ENCODE measurements around the gene PSMD13. TPM values are rescaled to one million over a fixed set of nuclear protein-coding genes. Genes with fewer than 3 reads are reported as not detected.

The PSMD13 gene
- total RNA-seq, 1 experiment from 2014 or later: 179 TPM

- TF ChIP-seq, protein P1, sequence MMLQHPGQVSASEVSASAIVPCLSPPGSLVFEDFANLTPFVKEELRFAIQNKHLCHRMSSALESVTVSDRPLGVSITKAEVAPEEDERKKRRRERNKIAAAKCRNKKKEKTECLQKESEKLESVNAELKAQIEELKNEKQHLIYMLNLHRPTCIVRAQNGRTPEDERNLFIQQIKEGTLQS (IDR thresholded peaks at IDR 0.05): no peak
- no peak for TF ChIP-seq CEBPB (IDR thresholded peaks at IDR 0.05; ENCODE audit: low read depth)
- no peak for TF ChIP-seq RAD21 (IDR thresholded peaks at IDR 0.05; ENCODE audit: low read depth)
- TF ChIP-seq, protein P2, sequence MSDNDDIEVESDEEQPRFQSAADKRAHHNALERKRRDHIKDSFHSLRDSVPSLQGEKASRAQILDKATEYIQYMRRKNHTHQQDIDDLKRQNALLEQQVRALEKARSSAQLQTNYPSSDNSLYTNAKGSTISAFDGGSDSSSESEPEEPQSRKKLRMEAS (IDR thresholded peaks at IDR 0.05): no peak
- TF ChIP-seq SP1 (IDR thresholded peaks at IDR 0.05; ENCODE audit: low read depth): no peak
- TF ChIP-seq ELF1 (IDR thresholded peaks at IDR 0.05; ENCODE audit: borderline replicate concordance, low read depth): no peak
- no peak for TF ChIP-seq ZBTB33 (IDR thresholded peaks at IDR 0.05; ENCODE audit: extremely low read depth, insufficient replicate concordance, low read length)
- no peak for TF ChIP-seq CBX3 (IDR thresholded peaks at IDR 0.05; ENCODE audit: low read depth)
These were observed 29.0 kb upstream of the PSMD13 start (continued) for GRCh38 chr11:207863-208180.

DNA sequence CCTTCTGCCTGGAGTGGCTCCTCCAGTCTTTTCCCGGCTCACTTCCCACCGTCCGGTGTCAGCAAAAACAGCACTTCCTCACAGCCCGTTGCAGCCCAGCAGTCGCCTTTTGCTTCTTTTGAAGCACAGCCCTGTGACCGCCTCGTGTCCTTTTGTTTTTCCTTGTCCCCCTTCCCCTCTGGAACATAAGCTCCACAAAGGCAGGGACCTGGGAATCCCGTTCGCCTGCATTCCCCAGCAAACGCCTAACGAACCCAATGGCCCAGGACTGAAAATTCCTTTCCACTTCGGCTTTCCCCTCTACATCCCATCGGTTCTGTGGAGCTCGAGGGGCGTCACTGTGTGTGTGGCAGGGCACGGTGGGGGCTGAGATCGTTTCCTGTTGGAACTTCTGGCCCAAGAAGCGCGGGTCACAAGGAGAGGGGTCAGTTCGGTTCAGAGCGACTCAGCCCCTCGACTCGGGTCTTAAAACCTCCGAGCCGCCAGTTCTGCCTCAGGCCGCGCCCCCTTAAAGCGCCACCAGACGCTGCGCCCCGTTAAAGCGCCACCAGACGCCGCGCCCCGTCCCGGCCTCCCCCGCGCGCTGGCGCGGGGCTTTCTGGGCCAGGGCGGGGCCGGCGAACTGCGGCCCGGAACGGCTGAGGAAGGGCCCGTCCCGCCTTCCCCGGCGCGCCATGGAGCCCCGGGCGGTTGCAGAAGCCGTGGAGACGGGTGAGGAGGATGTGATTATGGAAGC, 28.4 kb upstream of the PSMD13 start:
- Histone ChIP-seq H3K4me3 (replicated peaks in 1 of 2; ENCODE audit: low read depth in 1 of 2, low read length in 2 of 2) (peak overlapping the region; percentile 76 to 99), H3K9ac (ENCODE audit: low read length) (peak overlapping the region; percentile 89), H3K9me2 (ENCODE audit: insufficient read depth) (no peaks in the 10 kb centered on the region), H3K79me2 (ENCODE audit: insufficient read depth, low read length) (peaks cover 72% of the 10 kb centered on the region), H3K9me3 (ENCODE audit: control insufficient read depth in 1 of 2, insufficient read depth in 1 of 2, low read depth in 1 of 2, low read length in 2 of 2) (no peaks in the 10 kb centered on the region), H4K20me1 (ENCODE audit: insufficient read depth) (no peaks in the 10 kb centered on the region), H3K27ac (ENCODE audit: low read depth, low read length) (peak overlapping the region; percentile 94), H3K4me1 (ENCODE audit: control insufficient read depth in 1 of 2, insufficient read depth in 2 of 2, low read length in 2 of 2) (peaks cover 16 to 24% of the 10 kb centered on the region in 2 experiments), H3K36me3 (ENCODE audit: control insufficient read depth in 1 of 2, insufficient read depth in 2 of 2, low read length in 2 of 2) (peaks cover 38 to 62% of the 10 kb centered on the region in 2 experiments), H2AFZ (ENCODE audit: low read depth, low read length, poor library complexity, severe bottlenecking) (no peak overlapping the region), H3K27me3 (ENCODE audit: insufficient read depth, low read length) (no peaks in the 10 kb centered on the region), H3K4me2 (ENCODE audit: low read length) (peak overlapping the region; percentile 91)
- ChIA-PET RAD21 (ENCODE audit: low non-redundant PET in 1 of 2, low total read pairs in 2 of 2, uncharacterized antibody in 2 of 2, unreplicated experiment in 2 of 2) (no interaction called here), POLR2A (no interaction called here), CTCF (no interaction called here)
- intact Hi-C loops (cut with micrococcal nuclease): no loop called here
- peak; percentile 86 for TF ChIP-seq POLR2AphosphoS5 (IDR thresholded peaks at IDR 0.05; ENCODE audit: low read depth, low read length)
- peak; percentile 10 for TF ChIP-seq ZBTB33 (IDR thresholded peaks at IDR 0.05; ENCODE audit: extremely low read depth, insufficient replicate concordance, low read length)
- no peak for TF ChIP-seq YY1 (IDR thresholded peaks at IDR 0.05; ENCODE audit: extremely low read depth, insufficient replicate concordance, low read depth, low read length)
- TF ChIP-seq ZFX (IDR thresholded peaks at IDR 0.05): peak; percentile 53; the same call in 1 of the 2 replicates
- TF ChIP-seq, protein P1 (IDR thresholded peaks at IDR 0.05): no peak
- no peak for TF ChIP-seq TCF7L2 (IDR thresholded peaks at IDR 0.05; ENCODE audit: borderline replicate concordance, extremely low read depth, insufficient read depth, insufficient read length)
- peak; percentile 71 for ATAC-seq
- no TSS peak for BruUV-seq (replicated peaks)
- DNase-seq (ENCODE audit: low read depth, low spot score): peak; percentile 43

Measured in HCT116 (cell line).